IMR-90 (cell line): ENCODE data around the gene PAFAH2. TPM values are rescaled to one million over a fixed set of nuclear protein-coding genes. Genes with fewer than 3 reads are reported as not detected.

Experiments
- ATAC-seq: fragments of 200-7000 bp; cut with Tn5 transposase; 2 replicates; pipeline ENCODE4 v1.9.1; 2020; ENCODE audit warnings: low read depth, mild to moderate bottlenecking, moderate library complexity
- BruUV-seq: library from RNA; stranded (reverse); fragments of 400-500 nt; replicated peaks from 2 replicates; lab custom pipeline; 2021; lab: Mats Ljungman, UMichigan
- CTCF ChIA-PET: fragments of 300-600 bp; formaldehyde crosslinking; extraction: SDS; loops from one replicate; lab custom pipeline; 2021; ENCODE audit warnings: antibody characterized with exemption; lab: Yijun Ruan, JAX
- POLR2A ChIA-PET: fragments of 300-600 bp; sonication (Branson Sonifier 250); formaldehyde crosslinking; loops from one replicate; lab custom pipeline; 2022; ENCODE audit warnings: antibody characterized with exemption; ENCODE audit not compliant: unreplicated experiment; lab: Charles Lee
- DNase-seq: peaks from one replicate; pipeline ENCODE4 v3.0.0; 2013
- H2AFZ ChIP-seq: replicated peaks from 2 replicates; pipeline ENCODE3; 2013; ENCODE audit warnings: low read length, mild to moderate bottlenecking; ENCODE audit not compliant: poor library complexity
- H2AK5ac ChIP-seq: 2 replicates; pipeline ENCODE4 v1.6.1; 2013; ENCODE audit warnings: low read depth, low read length, inconsistent platforms
- H2AK9ac ChIP-seq: replicated peaks from 2 replicates; pipeline ENCODE3; 2013; ENCODE audit warnings: mild to moderate bottlenecking, low read depth, low read length, moderate library complexity; ENCODE audit not compliant: poor library complexity
- H2BK120ac ChIP-seq: 2 replicates; pipeline ENCODE4 v1.6.1; 2013; ENCODE audit warnings: low read depth, low read length, inconsistent platforms
- H2BK15ac ChIP-seq: 3 replicates; pipeline ENCODE4 v1.6.1; 2013; ENCODE audit warnings: low read depth, low read length, inconsistent platforms
- H2BK20ac ChIP-seq: 2 replicates; pipeline ENCODE4 v1.6.1; 2013; ENCODE audit warnings: low read depth, mild to moderate bottlenecking, inconsistent platforms, low read length, moderate library complexity
- H2BK5ac ChIP-seq: 2 replicates; pipeline ENCODE4 v1.6.1; 2013; ENCODE audit warnings: mild to moderate bottlenecking, low read depth, low read length, inconsistent platforms; ENCODE audit not compliant: poor library complexity, severe bottlenecking
- H3K14ac ChIP-seq: replicated peaks from 2 replicates; pipeline ENCODE4 v1.6.1; 2013; ENCODE audit warnings: low read depth, low read length, inconsistent platforms
- H3K18ac ChIP-seq: 2 replicates; pipeline ENCODE4 v1.6.1; 2013; ENCODE audit warnings: low read depth, low read length, control low read depth
- H3K23ac ChIP-seq: 2 replicates; pipeline ENCODE4 v1.6.1; 2013; ENCODE audit warnings: low read depth, low read length, inconsistent platforms
- H3K27ac ChIP-seq: 2 replicates; pipeline ENCODE4 v1.5.1; 2013; ENCODE audit warnings: mild to moderate bottlenecking, control low read depth, low read length; ENCODE audit not compliant: insufficient read depth
- H3K27me3 ChIP-seq: 2 replicates; pipeline ENCODE4 v1.6.1; 2013; ENCODE audit warnings: low read length; ENCODE audit not compliant: control insufficient read depth, insufficient read depth
- H3K36me3 ChIP-seq: 2 replicates; pipeline ENCODE4 v1.6.1; 2013; ENCODE audit warnings: low read length, mixed read lengths; ENCODE audit not compliant: control insufficient read depth, insufficient read depth
- H3K4ac ChIP-seq: 2 replicates; pipeline ENCODE4 v1.6.1; 2013; ENCODE audit warnings: low read depth, low read length, inconsistent platforms
- H3K4me1 ChIP-seq: 2 replicates; pipeline ENCODE4 v1.6.1; 2013; ENCODE audit warnings: low read length, mixed read lengths; ENCODE audit not compliant: control insufficient read depth, insufficient read depth
- H3K4me2 ChIP-seq: 2 replicates; pipeline ENCODE4 v1.6.1; 2013; ENCODE audit warnings: low read depth, mild to moderate bottlenecking, control low read depth, low read length, moderate library complexity
- H3K4me3 ChIP-seq: 2 replicates; pipeline ENCODE4 v1.5.1; 2013; ENCODE audit warnings: low read depth, mild to moderate bottlenecking, control low read depth, low read length, moderate library complexity; ENCODE audit not compliant: insufficient read depth
- H3K56ac ChIP-seq: 2 replicates; pipeline ENCODE4 v1.6.1; 2013; ENCODE audit warnings: low read length, inconsistent platforms; ENCODE audit not compliant: insufficient read depth; ENCODE audit errors: extremely low read depth
- H3K79me1 ChIP-seq, 2 experiments: 2 replicates each; pipeline ENCODE4 v1.6.1; 2013; ENCODE audit warnings: low read length in 2 of 2, inconsistent platforms in 1 of 2, low read depth in 1 of 2
- H3K9ac ChIP-seq: 2 replicates; pipeline ENCODE4 v1.6.1; 2013; ENCODE audit warnings: low read depth, low read length, control low read depth
- H3K9me1 ChIP-seq: 2 replicates; pipeline ENCODE4 v1.6.1; 2013; ENCODE audit warnings: low read length, inconsistent platforms; ENCODE audit not compliant: insufficient read depth
- H3K9me3 ChIP-seq: 2 replicates; pipeline ENCODE4 v1.6.1; 2013; ENCODE audit warnings: low read length; ENCODE audit not compliant: control insufficient read depth, insufficient read depth
- H4K20me1 ChIP-seq: 2 replicates; pipeline ENCODE4 v1.6.1; 2013; ENCODE audit warnings: low read length, inconsistent platforms; ENCODE audit not compliant: insufficient read depth
- H4K5ac ChIP-seq: 2 replicates; pipeline ENCODE4 v1.6.1; 2013; ENCODE audit warnings: mild to moderate bottlenecking, low read depth, low read length, control low read depth
- H4K8ac ChIP-seq, 2 experiments: 2 replicates each; pipeline ENCODE4 v1.6.1; 2013; ENCODE audit warnings: low read depth in 2 of 2, low read length in 2 of 2, control low read depth in 1 of 2, inconsistent platforms in 1 of 2
- H4K91ac ChIP-seq: 2 replicates; pipeline ENCODE4 v1.6.1; 2013; ENCODE audit warnings: low read depth, low read length, inconsistent platforms; ENCODE audit not compliant: insufficient read depth
- CEBPB ChIP-seq: IDR thresholded peaks from 2 replicates; pipeline ENCODE4 v1.6.1; 2012; ENCODE audit warnings: low read depth, low read length, improper control_type of control experiment
- CHD1 ChIP-seq: IDR thresholded peaks from 2 replicates; pipeline ENCODE4 v1.6.1; 2012; ENCODE audit warnings: low read depth, low read length, improper control_type of control experiment
- CTCF ChIP-seq: conservative IDR thresholded peaks from 2 replicates; pipeline ENCODE4 v1.5.1; 2012; ENCODE audit warnings: mild to moderate bottlenecking, low read depth, low read length, improper control_type of control experiment
- FOS ChIP-seq: fragments of 150-350 bp; IDR thresholded peaks from 2 replicates; pipeline ENCODE4 v1.6.1; 2016; ENCODE audit warnings: low read depth, low read length
- MAFK ChIP-seq: IDR thresholded peaks from 2 replicates; pipeline ENCODE4 v1.6.1; 2012; ENCODE audit warnings: low read depth, low read length, improper control_type of control experiment
- MAZ ChIP-seq: IDR thresholded peaks from 2 replicates; pipeline ENCODE4 v1.6.1; 2012; ENCODE audit warnings: low read depth, mild to moderate bottlenecking, low read length, improper control_type of control experiment, moderate library complexity, borderline replicate concordance
- MXI1 ChIP-seq: IDR thresholded peaks from 2 replicates; pipeline ENCODE4 v1.6.1; 2012; ENCODE audit warnings: low read depth, mild to moderate bottlenecking, low read length, moderate library complexity, borderline replicate concordance
- NFE2L2 ChIP-seq: fragments of 150-350 bp; IDR thresholded peaks from 2 replicates; pipeline ENCODE4 v1.6.1; 2016; ENCODE audit warnings: low read depth, mild to moderate bottlenecking, low read length
- POLR2A ChIP-seq: IDR thresholded peaks from 2 replicates; pipeline ENCODE4 v1.6.1; 2012; ENCODE audit warnings: mild to moderate bottlenecking, low read depth, low read length
- RAD21 ChIP-seq: IDR thresholded peaks from 2 replicates; pipeline ENCODE4 v1.6.1; 2012; ENCODE audit warnings: low read length, improper control_type of control experiment
- RCOR1 ChIP-seq: IDR thresholded peaks from 2 replicates; pipeline ENCODE4 v1.6.1; 2012; ENCODE audit warnings: mild to moderate bottlenecking, low read length, improper control_type of control experiment; ENCODE audit not compliant: insufficient replicate concordance
- RFX5 ChIP-seq: IDR thresholded peaks from 2 replicates; pipeline ENCODE4 v1.8.0; 2012; ENCODE audit warnings: low read depth, mild to moderate bottlenecking, low read length, moderate library complexity
- SMC3 ChIP-seq: fragments of 150-350 bp; IDR thresholded peaks from 2 replicates; pipeline ENCODE4 v1.6.1; 2016; ENCODE audit warnings: low read depth, mild to moderate bottlenecking, antibody characterized with exemption, low read length, moderate library complexity
- USF2 ChIP-seq: fragments of 150-350 bp; IDR thresholded peaks from 2 replicates; pipeline ENCODE4 v1.6.1; 2017; ENCODE audit warnings: mild to moderate bottlenecking, antibody characterized with exemption, low read length, low read depth
- WGBS, 2 experiments: methylation state at CpG; one replicate each; pipeline versions ENCODE4 v1.1.5 to v1.1.7; 2013; ENCODE audit warnings: missing lambda C conversion rate in 2 of 2; ENCODE audit not compliant: insufficient read length in 1 of 2; ENCODE audit errors: extremely low coverage in 2 of 2; 5-methylcytosine and 5-hydroxymethylcytosine counted together
- dilution Hi-C: fragments of 300-500 bp; cut with HindIII; formaldehyde crosslinking; loops from one replicate; pipeline ENCODE4 v1.14.3; 2018; ENCODE audit warnings: low sequenced_read_pairs; ENCODE audit not compliant: unreplicated experiment
- in situ Hi-C: fragments of 300-500 bp; cut with MboI; formaldehyde crosslinking; loops from 3 replicates; pipeline ENCODE4 v1.14.3; 2019; ENCODE audit warnings: low sequenced_read_pairs, inconsistent platforms, mixed read lengths
- intact Hi-C: fragments of 100-400 bp; cut with micrococcal nuclease; formaldehyde crosslinking; loops from 2 replicates; pipeline ENCODE4 v1.10.0; 2022
- polyA plus RNA-seq, 3 experiments: library from polyadenylated mRNA; depleted of rRNA; stranded (reverse); fragments of >200 nt; gene quantifications; 2 replicates each; pipeline ENCODE4 v1.2.3, GENCODE V29; 2012; ENCODE audit warnings: low replicate concordance in 1 of 3
- total RNA-seq: library from RNA; depleted of rRNA; stranded (reverse); fragments of >200 nt; gene quantifications from 2 replicates; pipeline ENCODE4 v1.2.3, GENCODE V29; 2012
- TF ChIP-seq, protein P1 (sequence below): fragments of 150-350 bp; IDR thresholded peaks from 2 replicates; pipeline ENCODE4 v1.6.1; 2016; ENCODE audit warnings: low read depth, mild to moderate bottlenecking, low read length, moderate library complexity, borderline replicate concordance

PAFAH2 gene
- total and polyA plus RNA-seq, 2 of the 4 experiments (the other 2 are of a cell fraction), result 8.3 to 12.2 TPM

GRCh38 chr1:25922971-25923552 lies 74.8 kb downstream of the PAFAH2 start:
- 7% methylated on average over 8 of the region's 32 CpGs; no CpG with 5 or more reads in 1 of the 2 experiments for WGBS, 2 experiments
- no peaks in the 10 kb centered on the region; the same call in 1 of the 2 replicates for H3K9me1 ChIP-seq
- peak overlapping the region; percentile 53 for H3K4me2 ChIP-seq
- H2BK120ac ChIP-seq, result peak overlapping the region; percentile 61
- dilution Hi-C loops (no loop called here), in situ Hi-C loops (no loop called here), intact Hi-C loops (no loop called here)
- H3K27me3 ChIP-seq, result peaks cover 18% of the 10 kb centered on the region
- no peak overlapping the region for H2AK9ac ChIP-seq
- peak overlapping the region; percentile 36 for H3K4me3 ChIP-seq
- ATAC-seq, result peak; percentile 71
- H3K4ac ChIP-seq, result peak overlapping the region; percentile 24
- H3K18ac ChIP-seq, result no peak overlapping the region
- H2BK5ac ChIP-seq, result no peak overlapping the region
- no peaks in the 10 kb centered on the region for H3K9me3 ChIP-seq
- H3K27ac ChIP-seq, result no peak overlapping the region
- peak overlapping the region; percentile 58; the same call in 1 of the 2 replicates for H4K91ac ChIP-seq
- ChIA-PET CTCF (interaction anchor here (1.2 to 1.3 kb wide), 2 partner anchors 11 to 27 kb away, joined by 3 to 4 read pairs; no protein-coding TSS in a partner anchor), POLR2A (no interaction called here)
- BruUV-seq, result no TSS peak
- no peak overlapping the region for H3K56ac ChIP-seq
- peak overlapping the region; percentile 10; the same call in 1 of the 2 replicates for H3K9ac ChIP-seq
- H3K79me1 ChIP-seq, result no peaks in the 10 kb centered on the region
- no peak overlapping the region for H2BK20ac ChIP-seq
- H3K36me3 ChIP-seq, result no peaks in the 10 kb centered on the region
- peak overlapping the region; percentile 67 to 91; a peak in 3 of 4 replicates for H4K8ac ChIP-seq
- H3K14ac ChIP-seq, result peak overlapping the region; percentile 55; the same call in 1 of the 2 replicates
- H3K4me1 ChIP-seq, result peaks cover 8% of the 10 kb centered on the region
- H4K20me1 ChIP-seq, result no peaks in the 10 kb centered on the region
- no peak for DNase-seq
- no peak overlapping the region; the same call in 2 of the 3 replicates for H2BK15ac ChIP-seq
- H2AFZ ChIP-seq, result peak overlapping the region; percentile 91
- no peak overlapping the region for H2AK5ac ChIP-seq
- H3K23ac ChIP-seq, result peak overlapping the region; percentile 71
- no peak overlapping the region for H4K5ac ChIP-seq
- no peak for TF ChIP-seq CHD1
- TF ChIP-seq FOS, result no peak
- TF ChIP-seq MAZ, result no peak
- no peak for TF ChIP-seq CTCF
- TF ChIP-seq RCOR1, result no peak
- no peak for TF ChIP-seq USF2
- no peak for TF ChIP-seq SMC3
- no peak for TF ChIP-seq CEBPB
- TF ChIP-seq RAD21, result no peak
- TF ChIP-seq MAFK, result no peak
- TF ChIP-seq, protein P1, sequence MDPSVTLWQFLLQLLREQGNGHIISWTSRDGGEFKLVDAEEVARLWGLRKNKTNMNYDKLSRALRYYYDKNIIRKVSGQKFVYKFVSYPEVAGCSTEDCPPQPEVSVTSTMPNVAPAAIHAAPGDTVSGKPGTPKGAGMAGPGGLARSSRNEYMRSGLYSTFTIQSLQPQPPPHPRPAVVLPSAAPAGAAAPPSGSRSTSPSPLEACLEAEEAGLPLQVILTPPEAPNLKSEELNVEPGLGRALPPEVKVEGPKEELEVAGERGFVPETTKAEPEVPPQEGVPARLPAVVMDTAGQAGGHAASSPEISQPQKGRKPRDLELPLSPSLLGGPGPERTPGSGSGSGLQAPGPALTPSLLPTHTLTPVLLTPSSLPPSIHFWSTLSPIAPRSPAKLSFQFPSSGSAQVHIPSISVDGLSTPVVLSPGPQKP, result no peak
- no peak for TF ChIP-seq NFE2L2
- no peak for TF ChIP-seq MXI1
- no peak for TF ChIP-seq POLR2A
- TF ChIP-seq RFX5, result no peak
